K562 (cell line): ENCODE data around the gene CHRM4. TPM values are rescaled to one million over a fixed set of nuclear protein-coding genes. Genes with fewer than 3 reads are reported as not detected.

Experiments used
- ATAC-seq: fragments of 200-7000 bp; cut with Tn5 transposase; 3 replicates; pipeline ENCODE4 v1.9.1; 2020; ENCODE audit warnings: moderate library complexity
- BruUV-seq: library from RNA; stranded (reverse); fragments of 400-500 nt; replicated peaks from 2 replicates; lab custom pipeline; 2021; lab: Mats Ljungman, UMichigan
- CTCF ChIA-PET: fragments of 300-600 bp; formaldehyde crosslinking; extraction: SDS; loops from one replicate; lab custom pipeline; 2021; ENCODE audit warnings: low intra/inter-chr PET ratio; lab: Yijun Ruan, JAX
- POLR2A ChIA-PET: fragments of 300-600, 350-650 bp; sonication (Branson Sonifier 250); formaldehyde crosslinking; extraction: SDS; loops from one replicate; lab custom pipeline; 2021; ENCODE audit warnings: antibody characterized with exemption, inconsistent platforms; lab: Yijun Ruan, JAX
- DNase-seq, 4 experiments: peaks; one replicate each; pipeline versions ENCODE4 v3.0.0 to v3.0.0-alpha.2; 2011 to 2018; ENCODE audit warnings: low spot score in 3 of 4, mixed read lengths in 3 of 4; ENCODE audit errors: extremely low read depth in 1 of 4
- FAIRE-seq: peaks from 2 replicates; lab custom pipeline; 2011; peaks lifted over from hg19 to GRCh38; lab: Jason Lieb, UNC
- H2AFZ ChIP-seq: 2 replicates; pipeline ENCODE4 v1.6.0; 2011; ENCODE audit warnings: low read depth, low read length, control low read depth, inconsistent platforms
- H3K27ac ChIP-seq: fragments of 200-600 bp; 3 replicates; pipeline ENCODE4 v1.8.0; 2011; ENCODE audit warnings: low read depth, mild to moderate bottlenecking, control low read depth, inconsistent platforms, low read length, moderate library complexity, mixed read lengths; ENCODE audit errors: extremely low read depth
- H3K27me3 ChIP-seq, 2 experiments: fragments of 300-600 bp in 1 of 2; 2 replicates in 1 of 2; 3 replicates in 1 of 2; pipeline versions ENCODE4 v1.6.0 to v1.8.0; 2011; ENCODE audit warnings: inconsistent platforms in 2 of 2, low read length in 2 of 2, mild to moderate bottlenecking in 1 of 2, mixed read lengths in 1 of 2, moderate library complexity in 1 of 2; ENCODE audit not compliant: control insufficient read depth in 2 of 2, insufficient read depth in 2 of 2
- H3K36me3 ChIP-seq: fragments of 300-600 bp; 3 replicates; pipeline ENCODE4 v1.8.0; 2011; ENCODE audit warnings: mild to moderate bottlenecking, low read length, inconsistent platforms; ENCODE audit not compliant: control insufficient read depth, insufficient read depth
- H3K4me1 ChIP-seq, 2 experiments: fragments of 200-600 bp in 1 of 2; replicated peaks in 1 of 2; 2 replicates in 1 of 2; 3 replicates in 1 of 2; pipeline versions ENCODE4 v1.5.1 to v1.8.0; 2011; ENCODE audit warnings: inconsistent platforms in 2 of 2, low read length in 2 of 2, mild to moderate bottlenecking in 1 of 2, mixed read lengths in 1 of 2, moderate library complexity in 1 of 2; ENCODE audit not compliant: control insufficient read depth in 2 of 2, insufficient read depth in 2 of 2
- H3K4me2 ChIP-seq: 2 replicates; pipeline ENCODE4 v1.6.1; 2011; ENCODE audit warnings: low read length, control low read depth, inconsistent platforms, mixed read lengths; ENCODE audit not compliant: insufficient read depth
- H3K4me3 ChIP-seq: fragments of 200-600 bp; sonication (generic), shearing (Covaris generic); 2 replicates; pipeline ENCODE4 v1.5.1; 2016; ENCODE audit warnings: control low read depth, inconsistent platforms
- H3K79me2 ChIP-seq: fragments of 200-600 bp; 3 replicates; pipeline ENCODE4 v1.8.0; 2011; ENCODE audit warnings: low read length, inconsistent platforms; ENCODE audit not compliant: control insufficient read depth, insufficient read depth
- H3K9ac ChIP-seq, 2 experiments: 2 replicates each; pipeline versions ENCODE4 v1.6.0 to v1.6.1; 2011; ENCODE audit warnings: low read depth in 2 of 2, low read length in 2 of 2, control low read depth in 1 of 2, inconsistent platforms in 1 of 2, mild to moderate bottlenecking in 1 of 2, mixed read lengths in 1 of 2; ENCODE audit not compliant: insufficient read depth in 1 of 2
- H3K9me1 ChIP-seq: one replicate; pipeline ENCODE4 v1.6.0; 2011; ENCODE audit warnings: inconsistent platforms, mild to moderate bottlenecking, low read length, moderate library complexity; ENCODE audit not compliant: control insufficient read depth, insufficient read depth
- H3K9me3 ChIP-seq: replicated peaks from 2 replicates; pipeline ENCODE4 v1.5.1; 2011; ENCODE audit warnings: low read depth, low read length, inconsistent platforms; ENCODE audit not compliant: control insufficient read depth, insufficient read depth
- H4K20me1 ChIP-seq: replicated peaks from 2 replicates; pipeline ENCODE4 v1.6.1; 2011; ENCODE audit warnings: low read length, inconsistent platforms, mixed read lengths; ENCODE audit not compliant: control insufficient read depth, insufficient read depth
- GABPB2 ChIP-seq: fragments of 250-450 bp; sonication (Bioruptor Pico); conservative IDR thresholded peaks from 2 replicates; pipeline ENCODE4 v1.5.1; 2021; ENCODE audit warnings: mild to moderate bottlenecking
- GATA2 ChIP-seq: sonication (generic); formaldehyde crosslinking; IDR thresholded peaks from 2 replicates; pipeline ENCODE4 v1.4.0; 2020; ENCODE audit warnings: mild to moderate bottlenecking, missing genetic modification reagents
- HIVEP1 ChIP-seq: fragments of 250-450 bp; sonication (Bioruptor Pico); IDR thresholded peaks from 2 replicates; pipeline ENCODE4 v1.4.0; 2020; ENCODE audit warnings: mild to moderate bottlenecking
- POLR2G ChIP-seq: fragments of 200-400 bp; formaldehyde crosslinking; IDR thresholded peaks from 2 replicates; pipeline ENCODE4 v1.6.1; 2017; ENCODE audit warnings: low read depth, mild to moderate bottlenecking, antibody characterized with exemption, low read length, moderate library complexity
- TAF15 ChIP-seq: fragments of 200-400 bp; formaldehyde crosslinking; IDR thresholded peaks from 2 replicates; pipeline ENCODE4 v1.6.1; 2017; ENCODE audit warnings: mild to moderate bottlenecking, low read depth, low read length, moderate library complexity
- ZBTB1 ChIP-seq: sonication (generic); formaldehyde crosslinking; IDR thresholded peaks from 2 replicates; pipeline ENCODE4 v1.8.1; 2023; ENCODE audit warnings: missing genetic modification reagents, low read depth, mild to moderate bottlenecking, borderline replicate concordance
- ZNF584 ChIP-seq: fragments of 200-800 bp; sonication (Bioruptor generic); IDR thresholded peaks from 2 replicates; pipeline ENCODE4 v1.6.1; 2016; ENCODE audit warnings: low read depth, mild to moderate bottlenecking, missing genetic modification characterization, missing compliant biosample characterization
- WGBS: fragments of 100-300 bp; shearing (Covaris generic); methylation state at CpG from one replicate; pipeline ENCODE4 v1.1.6; 2016; ENCODE audit warnings: low coverage, mixed read lengths; ENCODE audit not compliant: insufficient coverage; ENCODE audit errors: missing lambda C conversion rate; 5-methylcytosine and 5-hydroxymethylcytosine counted together
- in situ Hi-C: fragments of 300-500 bp; cut with MboI; formaldehyde crosslinking; loops from 4 replicates; pipeline ENCODE4 v1.15.0; 2018; ENCODE audit warnings: inconsistent platforms, mixed read lengths
- intact Hi-C: fragments of 100-400 bp; cut with micrococcal nuclease; formaldehyde crosslinking; loops from 2 replicates; pipeline ENCODE4 v1.14.2; 2022
- polyA plus RNA-seq, 8 experiments: library from polyadenylated mRNA; depleted of rRNA in 4 of 8; stranded (reverse) in 5 of 8; unstranded in 3 of 8; fragments of >200 nt; fragmentation: Nextera tagmentation in 2 of 8; fragmentation: Illumina TruSeq in 1 of 8; extraction: Ambion mirVana in 2 of 8; extraction: Trizol in 1 of 8; gene quantifications; 2 replicates each; pipeline versions ENCODE4 v1.2.1 to v1.2.3, GENCODE V29; 2011 to 2014; ENCODE audit warnings: inconsistent platforms in 1 of 8, missing spikeins in 1 of 8
- total RNA-seq, 7 experiments: library from RNA; depleted of rRNA in 6 of 7; stranded (reverse); fragments of >200 nt in 6 of 7; fragmentation: Illumina TruSeq in 2 of 7; extraction: Trizol in 2 of 7; gene quantifications; 2 replicates each; pipeline versions ENCODE4 v1.2.1 to v1.2.3, GENCODE V29; 2011 to 2021; ENCODE audit warnings: low replicate concordance in 1 of 7

The CHRM4 gene
- total and polyA plus RNA-seq, 9 of the 15 experiments (the other 6 are each of a cell fraction or from before 2014, with no cell fraction given) = 0.22 to 1.3 (median 0.40) TPM; not detected in 2

DNA sequence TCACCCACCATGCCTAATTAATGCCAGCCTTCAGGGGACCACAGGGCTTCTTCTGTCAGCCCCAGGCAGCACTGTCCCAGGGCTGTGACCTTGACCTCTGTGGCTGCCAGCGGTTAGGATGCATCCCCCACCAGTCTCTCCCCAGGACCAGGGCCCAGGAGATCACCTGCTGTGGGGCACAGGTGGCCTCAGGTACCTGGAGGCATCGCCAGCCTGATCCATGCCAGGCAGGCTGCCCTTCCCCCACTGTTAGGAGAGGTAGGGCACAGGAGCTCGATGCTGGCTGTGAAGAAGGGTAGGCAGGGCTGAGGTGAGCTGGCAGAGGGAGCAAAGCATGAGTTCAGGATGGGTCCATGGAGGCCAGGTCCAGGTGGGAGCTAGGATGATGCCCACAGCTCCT is 26.8 kb downstream of the CHRM4 start:
- Histone ChIP-seq H4K20me1 (no peaks in the 10 kb centered on the region; the same call in none of the 2 replicates), H3K36me3 (peaks cover 53% of the 10 kb centered on the region; the same call in 2 of the 3 replicates), H3K9me1 (peaks cover 3% of the 10 kb centered on the region), H2AFZ (no peak overlapping the region), H3K9me3 (no peaks in the 10 kb centered on the region), H3K4me1 (peaks cover 29 to 69% of the 10 kb centered on the region in 2 experiments), H3K9ac (peak overlapping the region in 1 of 2 experiments; percentile 50; a peak in 1 of 4 replicates), H3K27me3 (no peaks in the 10 kb centered on the region), H3K27ac (no peak overlapping the region), H3K4me2 (no peak overlapping the region), H3K4me3 (no peak overlapping the region), H3K79me2 (peaks cover 39% of the 10 kb centered on the region)
- in situ Hi-C loops (no loop called here), intact Hi-C loops (loop anchor here (5.0 kb wide), 2 partner anchors 47 to 117 kb away; no protein-coding TSS in a partner anchor)
- FAIRE-seq (no peak), DNase-seq (no peak), ATAC-seq (no peak)
- POLR2A ChIA-PET = interaction anchor here (0.5 to 1.6 kb wide), 6 partner anchors 13 to 291 kb away, joined by 3 to 10 read pairs (median 4); partner anchors contain the start of gene MDK
- no TSS peak for BruUV-seq
- CTCF ChIA-PET = no interaction called here
- TF ChIP-seq GABPB2 (CRISPR knock-in tag) (no peak), HIVEP1 (CRISPR knock-in tag) (no peak), ZBTB1 (CRISPR knock-in tag) (no peak), ZNF584 (CRISPR knock-in tag) (no peak), TAF15 (no peak), POLR2G (peak; percentile 39; the same call in 1 of the 2 replicates), GATA2 (no peak)
- WGBS = 75% methylated on average over 3 of the region's 3 CpGs
